Esophagus squamous epithelium (tissue), 4 donors: Measurements from ENCODE around the gene LRRC51.
A peak's percentile ranks its signal among the peaks of the same experiment; 100 is the strongest.

Experiments used
- POLR2A ChIP-seq, 4 donors: fragments of 450-650 bp; IDR thresholded peaks; one replicate each; pipeline ENCODE4 v1.6.1; 2017; ENCODE audit warnings: antibody characterized with exemption in 4 of 4, mild to moderate bottlenecking in 4 of 4, moderate library complexity in 3 of 4
- TF ChIP-seq, protein P1 (sequence below), 6 experiments: fragments of 450-650 bp in 4 of 6; fragments of 200-600 bp in 2 of 6; sonication (generic) in 2 of 6; IDR thresholded peaks; one replicate each; pipeline ENCODE4 v1.5.1; 2016 to 2019; ENCODE audit warnings: antibody characterized with exemption in 6 of 6, mild to moderate bottlenecking in 4 of 6, moderate library complexity in 4 of 6

DNA sequence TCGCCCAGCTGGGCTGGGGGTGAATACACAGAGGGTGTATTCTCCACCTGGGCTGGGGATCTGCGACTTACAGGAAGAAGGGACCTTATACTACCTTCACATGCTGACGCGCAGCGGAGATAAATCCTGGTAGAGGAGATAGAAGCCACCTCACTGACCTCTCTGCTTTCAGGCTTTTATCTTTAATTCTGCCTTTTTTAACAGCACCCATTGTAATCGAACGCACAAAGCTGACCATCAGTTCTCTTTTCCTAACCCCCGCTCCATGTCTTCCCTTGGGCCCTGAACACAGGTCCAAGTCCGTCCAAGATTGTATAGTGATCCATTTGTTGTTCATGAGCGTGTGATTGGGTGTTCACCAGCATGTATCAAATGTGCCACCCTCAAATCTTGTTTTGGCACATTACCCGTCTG lies 23.1 kb downstream of the LRRC51 start:
- TF ChIP-seq POLR2A (IDR thresholded peaks at IDR 0.05), result no peak
- TF ChIP-seq, protein P1, sequence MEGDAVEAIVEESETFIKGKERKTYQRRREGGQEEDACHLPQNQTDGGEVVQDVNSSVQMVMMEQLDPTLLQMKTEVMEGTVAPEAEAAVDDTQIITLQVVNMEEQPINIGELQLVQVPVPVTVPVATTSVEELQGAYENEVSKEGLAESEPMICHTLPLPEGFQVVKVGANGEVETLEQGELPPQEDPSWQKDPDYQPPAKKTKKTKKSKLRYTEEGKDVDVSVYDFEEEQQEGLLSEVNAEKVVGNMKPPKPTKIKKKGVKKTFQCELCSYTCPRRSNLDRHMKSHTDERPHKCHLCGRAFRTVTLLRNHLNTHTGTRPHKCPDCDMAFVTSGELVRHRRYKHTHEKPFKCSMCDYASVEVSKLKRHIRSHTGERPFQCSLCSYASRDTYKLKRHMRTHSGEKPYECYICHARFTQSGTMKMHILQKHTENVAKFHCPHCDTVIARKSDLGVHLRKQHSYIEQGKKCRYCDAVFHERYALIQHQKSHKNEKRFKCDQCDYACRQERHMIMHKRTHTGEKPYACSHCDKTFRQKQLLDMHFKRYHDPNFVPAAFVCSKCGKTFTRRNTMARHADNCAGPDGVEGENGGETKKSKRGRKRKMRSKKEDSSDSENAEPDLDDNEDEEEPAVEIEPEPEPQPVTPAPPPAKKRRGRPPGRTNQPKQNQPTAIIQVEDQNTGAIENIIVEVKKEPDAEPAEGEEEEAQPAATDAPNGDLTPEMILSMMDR (IDR thresholded peaks at IDR 0.05), result peak in 1 of 6 experiments; percentile 2
